Activated CD8-positive, alpha-beta memory T cell treated with anti-CD3 and anti-CD28 coated beads, Interleukin-2, amount 10 ng/mL, durations not matched to agents 7 days and 5 days (primary cell): ENCODE data around the gene VDAC1. TPM values are rescaled to one million over a fixed set of nuclear protein-coding genes. Genes with fewer than 3 reads are reported as not detected.
"Not testable (repeated sequence)": the region's sequence is repeated elsewhere in the genome, so short reads cannot be mapped to it uniquely, and the experiment has no call there.

ENCODE experiments used
- ATAC-seq: fragments of 150-1000 bp; cut with Tn5 transposase; one replicate; pipeline ENCODE4 v1.10.0; 2021; ENCODE audit warnings: moderate library complexity
- CTCF ChIA-PET: fragments of 350-600 bp; sonication (Branson Sonifier 250); formaldehyde crosslinking; loops from one replicate; lab custom pipeline; 2021; ENCODE audit warnings: antibody characterized with exemption; lab: Charles Lee
- DNase-seq: peaks from one replicate; pipeline ENCODE4 v3.0.0-alpha.2; 2020
- H3K27ac Mint-ChIP-seq: one replicate; pipeline ENCODE4 v1.8.0; 2021; ENCODE audit warnings: mild to moderate bottlenecking, mixed read lengths
- H3K27me3 Mint-ChIP-seq: one replicate; pipeline ENCODE4 v1.8.0; 2021; ENCODE audit warnings: mixed read lengths
- H3K36me3 Mint-ChIP-seq: one replicate; pipeline ENCODE4 v1.8.0; 2021; ENCODE audit warnings: mild to moderate bottlenecking, mixed read lengths
- H3K4me1 Mint-ChIP-seq: one replicate; pipeline ENCODE4 v1.8.0; 2021; ENCODE audit warnings: mixed read lengths
- H3K4me3 Mint-ChIP-seq: one replicate; pipeline ENCODE4 v1.8.0; 2021; ENCODE audit warnings: mild to moderate bottlenecking, moderate library complexity, mixed read lengths
- H3K9me3 Mint-ChIP-seq: one replicate; pipeline ENCODE4 v1.8.0; 2022; ENCODE audit warnings: low read depth, mixed read lengths
- total RNA-seq, 2 experiments: library from RNA; stranded (reverse); gene quantifications; one replicate each; pipeline ENCODE4 v1.2.3, GENCODE V29; 2021

Gene VDAC1
- total RNA-seq, 2 experiments from 2014 or later, result 204 to 258 TPM

DNA sequence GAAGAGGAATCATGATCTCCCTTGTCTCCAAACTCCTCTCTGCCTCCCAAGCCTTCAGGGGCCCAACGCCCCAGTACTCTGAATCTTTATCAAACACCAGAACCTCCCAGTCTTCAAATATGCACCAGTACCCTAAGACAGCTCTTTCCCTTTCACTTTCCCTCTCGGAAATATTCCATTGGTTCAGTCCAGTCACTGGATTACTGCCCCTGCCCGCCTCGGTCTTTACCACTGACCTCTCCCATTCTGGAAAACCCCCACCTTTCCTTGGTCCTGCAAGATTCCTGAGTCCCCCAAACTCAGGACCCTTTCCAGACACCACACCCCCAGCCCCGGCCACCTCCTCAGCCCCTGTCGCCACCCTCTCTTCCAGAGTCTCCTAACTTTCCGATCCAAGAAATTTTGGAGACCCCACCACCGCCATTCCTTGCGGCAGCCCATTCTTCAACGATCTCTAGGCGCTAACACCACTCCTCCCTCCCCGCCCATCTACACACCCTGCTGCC lies 37.0 kb downstream of the VDAC1 start:
- ATAC-seq (peak; percentile 32), DNase-seq (peak; percentile 46)
- Mint-ChIP-seq H3K27ac (peak overlapping the region; percentile 96), H3K36me3 (peaks cover 41% of the 10 kb centered on the region), H3K27me3 (no peaks in the 10 kb centered on the region), H3K4me1 (peaks cover 51% of the 10 kb centered on the region), H3K9me3 (no peaks in the 10 kb centered on the region), H3K4me3 (peak overlapping the region; percentile 98)
- CTCF ChIA-PET, result no interaction called here

DNA sequence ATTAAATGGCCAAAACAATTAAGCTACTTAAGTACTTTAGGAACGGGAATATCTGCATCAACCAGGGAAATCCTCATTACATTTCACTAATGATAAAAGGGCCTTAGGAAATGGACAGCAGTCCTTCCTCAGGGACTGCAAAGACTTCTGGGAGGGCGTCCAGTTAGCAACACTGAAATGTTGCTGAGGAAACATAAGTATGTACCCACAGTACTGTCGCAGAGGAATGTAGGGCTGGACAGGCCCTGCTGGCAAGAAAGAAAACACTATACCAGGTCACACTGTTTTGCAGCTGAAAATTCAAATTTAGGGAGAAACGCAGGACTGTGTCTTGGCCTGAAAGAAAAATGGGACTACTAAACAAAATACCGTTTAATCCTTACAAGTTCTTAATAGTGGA lies 37.7 kb downstream of the VDAC1 start:
- no peaks in the 10 kb centered on the region for H3K27me3 Mint-ChIP-seq
- peak overlapping the region; percentile 98 for H3K4me3 Mint-ChIP-seq
- DNase-seq (no peak), ATAC-seq (no peak)
- H3K9me3 Mint-ChIP-seq, result no peaks in the 10 kb centered on the region
- CTCF ChIA-PET, result no interaction called here
- peaks cover 57% of the 10 kb centered on the region for H3K4me1 Mint-ChIP-seq
- peaks cover 45% of the 10 kb centered on the region for H3K36me3 Mint-ChIP-seq
- H3K27ac Mint-ChIP-seq, result no peak overlapping the region

DNA sequence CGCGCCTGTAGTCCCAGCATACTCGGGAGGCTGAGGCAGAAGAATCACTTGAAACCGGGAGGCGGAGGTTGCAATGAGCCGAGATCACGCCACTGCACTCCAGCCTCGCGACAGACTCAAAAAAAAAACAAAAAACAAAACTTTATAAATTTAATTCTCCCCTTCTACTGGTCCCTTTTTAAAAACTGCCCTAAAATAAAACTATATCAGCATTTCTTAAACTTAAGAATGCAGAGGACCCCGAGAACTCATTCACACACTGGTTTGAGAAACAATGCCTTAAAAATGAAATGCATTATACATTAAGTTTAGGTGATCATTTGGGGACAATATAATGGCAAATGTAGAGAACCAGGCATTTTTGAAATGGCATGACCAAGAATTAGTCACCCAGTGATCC lies 38.7 kb downstream of the VDAC1 start:
- no peak for ATAC-seq
- peaks cover 57% of the 10 kb centered on the region for H3K4me1 Mint-ChIP-seq
- no peak overlapping the region for H3K4me3 Mint-ChIP-seq
- H3K9me3 Mint-ChIP-seq, result no peaks in the 10 kb centered on the region
- CTCF ChIA-PET, result no interaction called here
- no peak overlapping the region for H3K27ac Mint-ChIP-seq
- peaks cover 37% of the 10 kb centered on the region for H3K36me3 Mint-ChIP-seq
- H3K27me3 Mint-ChIP-seq, result no peaks in the 10 kb centered on the region
- no peak for DNase-seq

DNA sequence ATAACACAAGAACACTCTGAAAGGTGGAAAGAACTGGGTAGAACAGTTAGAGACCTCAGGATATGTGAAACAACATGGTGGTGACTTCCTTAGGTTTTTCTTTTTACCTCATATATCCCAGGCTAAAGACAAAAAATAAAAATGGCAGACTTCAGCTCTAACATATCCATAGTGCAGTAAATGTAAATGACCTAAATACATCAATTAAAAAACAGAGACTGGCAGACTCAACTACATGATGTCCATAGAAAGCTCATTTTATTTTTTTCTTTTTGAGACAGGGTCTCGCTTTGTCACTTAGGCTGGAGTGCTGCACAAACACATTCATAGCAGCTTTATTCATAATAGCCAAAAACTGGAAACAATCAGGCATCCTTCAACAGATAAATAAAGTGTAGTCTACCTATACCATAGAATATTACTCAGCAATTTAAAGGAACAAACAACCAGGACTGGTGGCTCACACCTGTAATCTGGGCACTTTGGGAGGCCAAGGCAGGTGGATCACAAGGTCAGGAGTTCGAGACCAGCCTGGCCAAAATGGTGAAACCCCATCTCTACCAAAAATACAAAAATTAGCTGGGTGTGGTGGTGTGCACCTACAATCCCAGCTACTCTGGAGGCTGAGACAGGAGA lies 41.2 kb downstream of the VDAC1 start:
- no peaks in the 10 kb centered on the region for H3K9me3 Mint-ChIP-seq
- H3K27me3 Mint-ChIP-seq, result no peaks in the 10 kb centered on the region
- CTCF ChIA-PET, result interaction anchor here (1.0 to 2.5 kb wide), 6 partner anchors 13 to 76 kb away, joined by 3 to 9 read pairs (median 5); no protein-coding TSS in a partner anchor
- DNase-seq (no peak), ATAC-seq (no peak)
- peak overlapping the region; percentile 47 for H3K27ac Mint-ChIP-seq
- H3K4me1 Mint-ChIP-seq, result peaks cover 57% of the 10 kb centered on the region
- H3K4me3 Mint-ChIP-seq, result no peak overlapping the region
- H3K36me3 Mint-ChIP-seq, result peaks cover 40% of the 10 kb centered on the region

DNA sequence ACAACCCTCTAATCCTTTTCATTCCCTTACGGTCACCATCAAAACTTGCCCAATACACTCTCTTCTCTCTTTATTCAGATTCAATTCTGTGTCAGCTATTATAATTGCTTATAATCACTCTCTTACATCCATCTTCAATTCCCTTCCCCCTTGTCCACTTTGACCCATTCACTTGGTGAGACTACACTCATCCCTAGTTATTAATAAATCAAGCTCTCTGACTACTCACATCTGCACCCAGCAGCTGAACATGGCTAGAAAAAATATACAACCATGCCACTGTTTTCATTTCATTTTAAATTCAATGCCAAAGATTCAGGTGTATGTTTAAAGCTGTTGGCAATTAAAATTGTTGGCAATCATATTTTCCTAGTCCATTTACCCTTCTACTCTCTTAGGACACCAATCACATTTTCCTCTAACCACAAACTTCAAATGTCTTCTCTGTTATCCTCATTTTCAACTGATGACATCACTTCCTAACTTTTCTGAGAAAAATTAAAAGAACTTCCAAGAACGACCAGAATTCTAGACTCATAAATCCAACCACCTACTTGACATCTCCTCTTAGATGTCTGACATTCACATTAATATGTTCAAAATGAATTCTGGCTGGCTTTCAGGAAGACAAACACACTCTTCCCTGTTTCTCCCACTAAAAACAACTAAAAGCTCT lies 41.8 kb downstream of the VDAC1 start:
- no peak for ATAC-seq
- Mint-ChIP-seq H3K4me3 (no peak overlapping the region), H3K27me3 (no peaks in the 10 kb centered on the region), H3K27ac (peak overlapping the region; percentile 47), H3K9me3 (no peaks in the 10 kb centered on the region), H3K36me3 (peaks cover 38% of the 10 kb centered on the region), H3K4me1 (peaks cover 55% of the 10 kb centered on the region)
- CTCF ChIA-PET, result interaction anchor here (1.0 to 2.5 kb wide), 6 partner anchors 13 to 77 kb away, joined by 3 to 9 read pairs (median 5); no protein-coding TSS in a partner anchor
- no peak for DNase-seq

DNA sequence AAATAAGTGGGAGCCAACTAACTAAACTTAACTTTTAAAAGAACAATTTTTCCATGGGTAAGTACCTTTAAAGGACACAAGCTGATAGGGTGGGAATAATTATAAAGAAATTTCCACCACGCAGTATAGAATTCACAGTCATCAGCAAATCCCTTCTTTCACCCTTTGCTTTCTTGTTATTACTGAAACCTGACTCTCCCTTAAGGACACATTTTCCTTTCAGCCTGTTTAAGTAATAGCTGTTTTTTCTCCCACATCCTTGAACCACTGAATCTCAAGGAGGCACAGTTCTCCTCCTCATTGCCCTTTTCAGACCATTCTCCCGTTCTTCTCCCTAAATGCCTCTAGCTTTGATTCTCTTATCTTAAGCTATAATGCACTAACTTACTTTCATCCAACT lies 42.6 kb downstream of the VDAC1 start:
- no peak for ATAC-seq
- H3K27me3 Mint-ChIP-seq, result no peaks in the 10 kb centered on the region
- peaks cover 55% of the 10 kb centered on the region for H3K4me1 Mint-ChIP-seq
- no peak for DNase-seq
- peaks cover 44% of the 10 kb centered on the region for H3K36me3 Mint-ChIP-seq
- no peaks in the 10 kb centered on the region for H3K9me3 Mint-ChIP-seq
- H3K27ac Mint-ChIP-seq, result no peak overlapping the region
- CTCF ChIA-PET, result interaction anchor here (1.7 to 2.5 kb wide), 3 partner anchors 12 to 77 kb away, joined by 6 to 9 read pairs (median 8); no protein-coding TSS in a partner anchor
- H3K4me3 Mint-ChIP-seq, result no peak overlapping the region

DNA sequence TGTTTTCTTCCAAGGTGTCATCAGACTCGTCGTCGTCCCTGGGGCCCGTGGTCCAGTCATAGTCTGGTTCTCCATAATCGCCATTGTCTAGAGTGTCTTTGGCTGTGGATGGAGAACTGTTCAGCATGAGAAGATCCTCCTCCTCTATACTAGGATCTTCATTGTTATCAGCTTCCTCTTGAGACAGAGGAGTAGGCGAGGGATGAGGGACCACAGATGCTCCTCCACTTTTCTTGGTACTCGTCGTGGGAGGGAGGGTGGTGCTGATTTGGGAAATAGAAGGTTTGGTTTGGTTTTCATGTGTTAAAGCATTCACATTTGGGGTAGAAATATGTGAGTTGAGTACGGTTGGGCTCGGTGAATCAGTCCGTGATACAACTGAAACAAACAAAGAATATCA lies 45.1 kb downstream of the VDAC1 start:
- Mint-ChIP-seq H3K9me3 (no peaks in the 10 kb centered on the region), H3K36me3 (peaks cover 42% of the 10 kb centered on the region), H3K4me1 (peaks cover 39% of the 10 kb centered on the region), H3K27me3 (no peaks in the 10 kb centered on the region), H3K4me3 (no peak overlapping the region), H3K27ac (peak overlapping the region; percentile 10)
- DNase-seq (no peak), ATAC-seq (no peak)
- CTCF ChIA-PET, result interaction anchor here (1.6 kb wide), 1 partner anchor 20 kb away, joined by 3 read pairs; no protein-coding TSS in a partner anchor

DNA sequence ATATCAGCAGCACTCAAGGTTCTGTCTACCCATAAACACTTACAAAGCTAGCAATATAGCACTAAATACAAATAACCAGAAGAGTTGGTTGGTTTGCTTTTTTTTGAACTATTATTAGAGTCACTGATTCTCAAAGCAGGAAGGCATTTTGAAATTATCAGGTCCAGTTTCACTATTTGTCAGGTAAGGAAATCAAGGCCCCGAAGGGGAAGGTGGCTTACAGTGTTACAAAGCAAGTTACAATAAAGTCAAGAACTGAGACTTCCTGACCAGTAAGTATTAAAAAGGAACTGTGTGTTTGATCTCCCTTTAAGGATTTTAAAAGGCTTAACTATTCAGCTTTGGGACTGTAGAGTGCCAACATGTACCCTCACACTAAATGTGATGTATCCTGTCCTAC lies 47.2 kb downstream of the VDAC1 start:
- Mint-ChIP-seq H3K4me1 (peaks cover 25% of the 10 kb centered on the region), H3K9me3 (no peaks in the 10 kb centered on the region), H3K27me3 (no peaks in the 10 kb centered on the region), H3K36me3 (peaks cover 28% of the 10 kb centered on the region), H3K4me3 (peak overlapping the region; percentile 27), H3K27ac (peak overlapping the region; percentile 70)
- no peak for DNase-seq
- ATAC-seq, result peak; percentile 70
- CTCF ChIA-PET, result no interaction called here

DNA sequence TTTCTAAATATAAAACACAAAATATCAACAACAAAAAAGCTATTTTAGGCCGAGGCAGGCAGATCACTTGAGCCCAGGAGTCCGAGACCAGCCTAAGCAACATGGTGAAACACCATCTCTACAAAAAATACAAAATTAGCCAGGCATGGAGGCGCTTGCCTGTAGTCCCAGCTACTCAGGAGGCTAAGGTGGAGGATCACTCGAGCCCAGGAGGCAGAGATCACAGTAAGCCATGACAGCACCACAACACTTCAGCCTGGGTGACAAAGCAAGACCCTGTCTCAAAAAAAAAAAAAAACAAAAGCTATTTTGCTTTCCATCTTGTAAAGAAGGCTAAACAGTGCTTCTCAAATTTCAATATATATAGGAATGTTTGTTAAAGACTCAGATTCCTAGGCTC lies 47.7 kb downstream of the VDAC1 start:
- Mint-ChIP-seq H3K27ac (peak overlapping the region; percentile 70), H3K4me3 (no peak overlapping the region), H3K9me3 (no peaks in the 10 kb centered on the region), H3K36me3 (peaks cover 23% of the 10 kb centered on the region), H3K27me3 (no peaks in the 10 kb centered on the region), H3K4me1 (peaks cover 20% of the 10 kb centered on the region)
- CTCF ChIA-PET, result no interaction called here
- no peak for ATAC-seq
- no peak for DNase-seq

DNA sequence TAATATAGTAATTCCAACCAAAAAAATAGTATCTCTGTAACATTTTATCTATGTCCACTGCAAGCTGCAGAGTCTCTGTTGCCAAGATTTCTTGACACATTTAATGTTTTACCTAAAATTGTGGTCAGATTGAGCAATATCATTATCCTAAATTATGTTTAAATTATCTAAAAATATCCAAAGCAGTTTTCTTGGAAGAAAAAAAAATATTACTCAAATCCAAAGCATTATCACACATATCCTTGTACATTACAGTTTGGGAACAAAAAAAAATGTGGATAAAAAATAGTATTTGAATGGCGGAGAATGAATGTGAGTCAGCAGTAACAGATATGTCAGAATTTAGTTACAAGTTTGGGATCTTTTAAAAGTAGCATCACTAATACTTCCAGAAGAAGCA lies 48.6 kb downstream of the VDAC1 start:
- H3K4me1 Mint-ChIP-seq, result peaks cover 20% of the 10 kb centered on the region
- CTCF ChIA-PET, H3K4me3 Mint-ChIP-seq, DNase-seq, H3K9me3 Mint-ChIP-seq, ATAC-seq, H3K27me3 Mint-ChIP-seq, H3K27ac Mint-ChIP-seq: not testable (repeated sequence)
- peaks cover 23% of the 10 kb centered on the region for H3K36me3 Mint-ChIP-seq

DNA sequence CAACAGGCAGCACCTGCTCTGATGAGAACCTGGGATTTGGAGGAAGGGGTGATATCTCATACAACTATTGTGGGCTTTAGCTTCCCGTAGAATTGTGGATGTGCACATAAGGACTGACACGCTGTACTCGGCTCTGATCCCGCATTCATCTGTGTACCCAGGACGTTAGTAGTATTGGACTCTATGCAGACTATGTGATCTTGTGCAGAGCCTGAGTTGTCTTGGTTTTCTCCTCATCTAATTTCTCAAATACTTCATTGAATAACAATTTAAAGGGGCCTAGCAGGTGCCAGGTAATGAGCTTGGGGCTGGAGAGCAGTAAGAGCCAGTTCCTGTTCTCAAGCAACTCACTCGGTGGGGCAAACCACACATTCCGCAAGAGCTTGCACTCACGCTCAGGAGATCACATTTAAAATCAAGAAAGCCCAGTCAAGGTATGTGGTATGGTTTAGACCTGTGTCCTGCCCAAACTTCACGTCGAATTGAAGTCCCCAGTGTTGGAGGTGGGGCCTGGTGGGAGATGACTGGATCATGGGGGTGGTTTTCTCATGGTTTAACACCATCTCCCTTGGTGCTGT lies 51.1 kb downstream of the VDAC1 start:
- no peaks in the 10 kb centered on the region for H3K9me3 Mint-ChIP-seq
- no peak for ATAC-seq
- CTCF ChIA-PET, result no interaction called here
- H3K4me3 Mint-ChIP-seq, result no peak overlapping the region
- DNase-seq, result no peak
- H3K27me3 Mint-ChIP-seq, result no peaks in the 10 kb centered on the region
- peaks cover 10% of the 10 kb centered on the region for H3K4me1 Mint-ChIP-seq
- H3K27ac Mint-ChIP-seq, result no peak overlapping the region
- H3K36me3 Mint-ChIP-seq, result peaks cover 13% of the 10 kb centered on the region

DNA sequence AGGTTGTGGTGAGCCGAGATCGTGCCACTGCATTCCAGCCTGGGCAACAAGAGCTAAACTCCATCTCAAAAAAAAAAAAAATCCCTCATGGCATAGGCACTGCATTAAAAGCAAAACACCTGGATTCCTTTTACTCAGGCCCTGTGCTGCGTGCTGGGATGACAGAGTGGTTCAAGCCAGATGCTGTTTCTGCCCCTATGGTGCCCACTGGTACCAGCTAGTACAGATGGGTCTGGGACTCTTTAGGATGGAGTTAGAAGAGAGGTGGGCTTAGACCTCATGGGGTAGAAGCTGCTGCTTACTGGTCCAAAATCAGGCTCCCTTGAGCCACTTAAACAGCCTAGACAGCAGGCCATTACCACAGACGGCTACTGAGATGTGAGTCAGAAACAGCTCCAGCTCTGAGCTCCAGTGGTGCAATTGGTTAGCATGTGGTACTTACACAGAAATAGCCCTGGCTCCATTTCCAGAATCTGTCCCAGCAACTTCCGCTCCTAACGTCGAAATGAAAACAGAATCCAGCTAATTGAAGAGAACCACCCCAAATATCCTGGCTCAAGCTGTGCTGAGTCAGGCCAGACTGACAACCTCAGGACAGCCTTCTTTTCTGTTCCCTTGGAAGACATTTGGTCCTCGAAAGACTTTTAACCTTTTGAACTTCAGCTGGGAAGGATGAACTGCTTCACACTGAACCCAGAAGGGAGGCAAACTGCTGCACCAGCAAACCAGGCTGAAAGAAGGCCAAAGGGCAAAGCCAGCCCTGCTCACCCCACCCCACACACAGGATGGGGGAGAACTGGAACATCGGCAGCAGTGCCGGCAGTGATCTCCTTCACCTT lies 51.8 kb downstream of the VDAC1 start:
- Mint-ChIP-seq H3K4me1 (peaks cover 7% of the 10 kb centered on the region), H3K27me3 (no peaks in the 10 kb centered on the region), H3K36me3 (peaks cover 12% of the 10 kb centered on the region), H3K9me3 (no peaks in the 10 kb centered on the region), H3K27ac (no peak overlapping the region), H3K4me3 (no peak overlapping the region)
- DNase-seq (no peak), ATAC-seq (no peak)
- CTCF ChIA-PET, result no interaction called here
